ENCODE results near the gene BAG1.

Gene BAG1

GRCh38 chr9:33255471-33255870, 9.0 kb downstream of the BAG1 start:
- no peak overlapping the region for H3K4me3 ChIP-seq (ENCODE audit: low read depth, low read length)
- no peak for TF ChIP-seq CTCF (IDR thresholded peaks at IDR 0.05; ENCODE audit: low read depth, low read length, missing control alignments)
- no peak for DNase-seq (ENCODE audit: low read depth)

- DNase-seq (ENCODE audit: low read depth), result no peak
- H3K4me3 ChIP-seq (ENCODE audit: low read depth, low read length), result no peak overlapping the region
- no peak for TF ChIP-seq CTCF (IDR thresholded peaks at IDR 0.05; ENCODE audit: low read depth, low read length, missing control alignments)
These were observed 9.5 kb downstream of the BAG1 start for GRCh38 chr9:33255014-33255413.

- no peak for TF ChIP-seq CTCF (IDR thresholded peaks at IDR 0.05; ENCODE audit: low read depth, low read length, missing control alignments)
- DNase-seq (ENCODE audit: low read depth), result no peak
- H3K4me3 ChIP-seq (ENCODE audit: low read depth, low read length), result no peak overlapping the region
These were observed 10.3 kb downstream of the BAG1 start for GRCh38 chr9:33254211-33254610.

- no peak for TF ChIP-seq CTCF (IDR thresholded peaks at IDR 0.05; ENCODE audit: low read depth, low read length, missing control alignments)
- no peak for DNase-seq (ENCODE audit: low read depth)
- H3K4me3 ChIP-seq (ENCODE audit: low read depth, low read length), result no peak overlapping the region
These were observed 14.0 kb downstream of the BAG1 start for GRCh38 chr9:33250458-33250995.

- no peak for DNase-seq (ENCODE audit: low read depth)
- TF ChIP-seq CTCF (IDR thresholded peaks at IDR 0.05; ENCODE audit: low read depth, low read length, missing control alignments), result no peak
- no peak overlapping the region for H3K4me3 ChIP-seq (ENCODE audit: low read depth, low read length)
These were observed 14.5 kb downstream of the BAG1 start for GRCh38 chr9:33249983-33250382.

GRCh38 chr9:33249087-33249658, 15.3 kb downstream of the BAG1 start:
- H3K4me3 ChIP-seq (ENCODE audit: low read depth, low read length), result no peak overlapping the region
- DNase-seq (ENCODE audit: low read depth), result no peak

More at GRCh38 chr9:33249087-33249658, 15.3 kb downstream of the BAG1 start:
- TF ChIP-seq CTCF (IDR thresholded peaks at IDR 0.05; ENCODE audit: low read depth, low read length, missing control alignments), result no peak

Data from GM12864 (cell line).